Measurements from ENCODE around the gene RAP1GAP2.

- no peak for TF ChIP-seq CTCF (IDR thresholded peaks at IDR 0.05)
- TF ChIP-seq POLR2AphosphoS5 (IDR thresholded peaks at IDR 0.05): no peak
- no peak for TF ChIP-seq POLR2A (IDR thresholded peaks at IDR 0.05)
- TF ChIP-seq EP300 (IDR thresholded peaks at IDR 0.05): no peak
Observed at GRCh38 chr17:2952174-2952845, 156.1 kb downstream of the RAP1GAP2 start.

All from sigmoid colon (tissue), 4 donors.